ENCODE results near the gene DIP2C. TPM values are rescaled to one million over a fixed set of nuclear protein-coding genes. Genes with fewer than 3 reads are reported as not detected.

Gene DIP2C
- total RNA-seq, 1 experiment from 2014 or later, result 11.4 TPM

GRCh38 chr10:306675-307185, 382.7 kb downstream of the DIP2C start:
- H3K27ac Mint-ChIP-seq (ENCODE audit: unreplicated experiment), result peak overlapping the region; percentile 25
- POLR2A ChIA-PET, result no interaction called here

GRCh38 chr10:306007-306674, 383.3 kb downstream of the DIP2C start:
- BruUV-seq (replicated peaks), result no TSS peak
- Histone ChIP-seq H3K27me3 (replicated peaks; ENCODE audit: control insufficient read depth, insufficient read depth, low read length) (no peaks in the 10 kb centered on the region), H3K4me3 (ENCODE audit: low read depth, low read length) (no peak overlapping the region), H3K4me1 (peaks cover 8% of the 10 kb centered on the region; the same call in 1 of the 2 replicates), H3K9me3 (no peaks in the 10 kb centered on the region), H3K36me3 (ENCODE audit: control insufficient read depth, insufficient read depth, low read length) (peaks cover 1% of the 10 kb centered on the region; the same call in 1 of the 2 replicates)
- H3K4me1 Mint-ChIP-seq (ENCODE audit: low read depth, unreplicated experiment), result peaks cover 7% of the 10 kb centered on the region
- ChIA-PET POLR2A (no interaction called here), CTCF (interaction anchor here (0.6 kb wide), 1 partner anchor 203 kb away, joined by 3 read pairs; no protein-coding TSS in a partner anchor)
- H3K9me3 Mint-ChIP-seq (ENCODE audit: unreplicated experiment), result no peaks in the 10 kb centered on the region
- no peaks in the 10 kb centered on the region for H3K27me3 Mint-ChIP-seq (ENCODE audit: insufficient read depth, unreplicated experiment)
- intact Hi-C loops (cut with micrococcal nuclease; ENCODE audit: unreplicated experiment), result no loop called here
- no peak for TF ChIP-seq CTCF (IDR thresholded peaks at IDR 0.05; ENCODE audit: insufficient read depth in 1 of 2, low read depth in 1 of 2, low read length in 1 of 2, severe bottlenecking in 1 of 2, unreplicated experiment in 1 of 2)
- no peak overlapping the region for H3K27ac Mint-ChIP-seq (ENCODE audit: unreplicated experiment)
- no peak for DNase-seq
- peaks cover 17% of the 10 kb centered on the region for H3K36me3 Mint-ChIP-seq (ENCODE audit: insufficient read depth, unreplicated experiment)
- H3K4me3 Mint-ChIP-seq (ENCODE audit: unreplicated experiment), result no peak overlapping the region

More at GRCh38 chr10:306675-307185, 382.7 kb downstream of the DIP2C start:
- Mint-ChIP-seq H3K9me3 (ENCODE audit: unreplicated experiment) (no peaks in the 10 kb centered on the region), H3K4me3 (ENCODE audit: unreplicated experiment) (no peak overlapping the region), H3K36me3 (ENCODE audit: insufficient read depth, unreplicated experiment) (peaks cover 17% of the 10 kb centered on the region), H3K27me3 (ENCODE audit: insufficient read depth, unreplicated experiment) (no peaks in the 10 kb centered on the region), H3K4me1 (ENCODE audit: low read depth, unreplicated experiment) (peaks cover 7% of the 10 kb centered on the region)
- no peaks in the 10 kb centered on the region for H3K9me3 ChIP-seq
- TF ChIP-seq CTCF (IDR thresholded peaks at IDR 0.05; ENCODE audit: insufficient read depth in 1 of 2, low read depth in 1 of 2, low read length in 1 of 2, severe bottlenecking in 1 of 2, unreplicated experiment in 1 of 2), result no peak
- peaks cover 1% of the 10 kb centered on the region; the same call in 1 of the 2 replicates for H3K36me3 ChIP-seq (ENCODE audit: control insufficient read depth, insufficient read depth, low read length)
- H3K4me3 ChIP-seq (ENCODE audit: low read depth, low read length), result no peak overlapping the region
- intact Hi-C loops (cut with micrococcal nuclease; ENCODE audit: unreplicated experiment), result no loop called here
- CTCF ChIA-PET, result interaction anchor here (0.6 kb wide), 1 partner anchor 203 kb away, joined by 3 read pairs; no protein-coding TSS in a partner anchor
- H3K4me1 ChIP-seq, result peaks cover 8% of the 10 kb centered on the region; the same call in 1 of the 2 replicates
- BruUV-seq (replicated peaks), result no TSS peak
- no peak for DNase-seq
- H3K27me3 ChIP-seq (replicated peaks; ENCODE audit: control insufficient read depth, insufficient read depth, low read length), result no peaks in the 10 kb centered on the region

- peaks cover 8% of the 10 kb centered on the region; the same call in 1 of the 2 replicates for H3K4me1 ChIP-seq
- H3K9me3 Mint-ChIP-seq (ENCODE audit: unreplicated experiment), result no peaks in the 10 kb centered on the region
- H3K27me3 ChIP-seq (replicated peaks; ENCODE audit: control insufficient read depth, insufficient read depth, low read length), result no peaks in the 10 kb centered on the region
- ChIA-PET CTCF (no interaction called here), POLR2A (no interaction called here)
- BruUV-seq (replicated peaks), result no TSS peak
- H3K4me3 Mint-ChIP-seq (ENCODE audit: unreplicated experiment), result no peak overlapping the region
- H3K36me3 ChIP-seq (ENCODE audit: control insufficient read depth, insufficient read depth, low read length), result peaks cover 1% of the 10 kb centered on the region; the same call in 1 of the 2 replicates
- no peaks in the 10 kb centered on the region for H3K27me3 Mint-ChIP-seq (ENCODE audit: insufficient read depth, unreplicated experiment)
- no peak for TF ChIP-seq CTCF (IDR thresholded peaks at IDR 0.05; ENCODE audit: insufficient read depth in 1 of 2, low read depth in 1 of 2, low read length in 1 of 2, severe bottlenecking in 1 of 2, unreplicated experiment in 1 of 2)
- no peaks in the 10 kb centered on the region for H3K9me3 ChIP-seq
- no peak for DNase-seq
- H3K4me1 Mint-ChIP-seq (ENCODE audit: low read depth, unreplicated experiment), result peaks cover 7% of the 10 kb centered on the region
- H3K27ac Mint-ChIP-seq (ENCODE audit: unreplicated experiment), result no peak overlapping the region
- intact Hi-C loops (cut with micrococcal nuclease; ENCODE audit: unreplicated experiment), result no loop called here
- H3K36me3 Mint-ChIP-seq (ENCODE audit: insufficient read depth, unreplicated experiment), result peaks cover 17% of the 10 kb centered on the region
- no peak overlapping the region for H3K4me3 ChIP-seq (ENCODE audit: low read depth, low read length)
These were observed 384.4 kb downstream of the DIP2C start for GRCh38 chr10:305034-305433.
